Activated B cell treated with CpG ODN at 0.5 μM for 24 hours (primary cell): ENCODE measurements around the gene PCGF1. TPM values are rescaled to one million over a fixed set of nuclear protein-coding genes. Genes with fewer than 3 reads are reported as not detected.

Experiments used
- ATAC-seq: fragments of 200-7000 bp; cut with Tn5 transposase; one replicate; pipeline ENCODE4 v1.10.0; 2021; ENCODE audit warnings: low read depth, mild to moderate bottlenecking, moderate library complexity
- CTCF ChIA-PET: fragments of 350-600 bp; sonication (Branson Sonifier 250); formaldehyde crosslinking; loops from one replicate; lab custom pipeline; 2021; ENCODE audit warnings: antibody characterized with exemption; lab: Charles Lee
- POLR2A ChIA-PET: fragments of 350-600 bp; sonication (Branson Sonifier 250); formaldehyde crosslinking; loops from one replicate; lab custom pipeline; 2021; ENCODE audit warnings: antibody characterized with exemption; lab: Charles Lee
- DNase-seq: peaks from one replicate; pipeline ENCODE4 v3.0.0; 2022
- H3K27ac Mint-ChIP-seq: one replicate; pipeline ENCODE4 v1.8.0; 2020; ENCODE audit warnings: mixed read lengths
- H3K27me3 Mint-ChIP-seq: one replicate; pipeline ENCODE4 v1.8.0; 2021; ENCODE audit warnings: mixed read lengths
- H3K36me3 Mint-ChIP-seq: one replicate; pipeline ENCODE4 v1.8.0; 2021; ENCODE audit warnings: low read depth, mixed read lengths
- H3K4me1 Mint-ChIP-seq: one replicate; pipeline ENCODE4 v1.8.0; 2021; ENCODE audit warnings: mixed read lengths
- H3K4me3 Mint-ChIP-seq: one replicate; pipeline ENCODE4 v1.8.0; 2020; ENCODE audit warnings: mild to moderate bottlenecking, mixed read lengths
- H3K9me3 Mint-ChIP-seq: one replicate; pipeline ENCODE4 v1.8.0; 2020; ENCODE audit warnings: mixed read lengths
- intact Hi-C: fragments of 100-400 bp; cut with micrococcal nuclease; formaldehyde crosslinking; loops from one replicate; pipeline ENCODE4 v1.15.1; 2024
- total RNA-seq: library from RNA; stranded (reverse); gene quantifications from 2 replicates; pipeline ENCODE4 v1.2.3, GENCODE V29; 2022
- TF ChIP-seq, protein P1 (sequence below): fragments of 200-600 bp; IDR thresholded peaks from one replicate; pipeline ENCODE4 v1.8.0; 2022; ENCODE audit warnings: antibody characterized with exemption, mild to moderate bottlenecking

Gene PCGF1
- total RNA-seq, 1 donor from 2014 or later: 34.7 TPM

DNA sequence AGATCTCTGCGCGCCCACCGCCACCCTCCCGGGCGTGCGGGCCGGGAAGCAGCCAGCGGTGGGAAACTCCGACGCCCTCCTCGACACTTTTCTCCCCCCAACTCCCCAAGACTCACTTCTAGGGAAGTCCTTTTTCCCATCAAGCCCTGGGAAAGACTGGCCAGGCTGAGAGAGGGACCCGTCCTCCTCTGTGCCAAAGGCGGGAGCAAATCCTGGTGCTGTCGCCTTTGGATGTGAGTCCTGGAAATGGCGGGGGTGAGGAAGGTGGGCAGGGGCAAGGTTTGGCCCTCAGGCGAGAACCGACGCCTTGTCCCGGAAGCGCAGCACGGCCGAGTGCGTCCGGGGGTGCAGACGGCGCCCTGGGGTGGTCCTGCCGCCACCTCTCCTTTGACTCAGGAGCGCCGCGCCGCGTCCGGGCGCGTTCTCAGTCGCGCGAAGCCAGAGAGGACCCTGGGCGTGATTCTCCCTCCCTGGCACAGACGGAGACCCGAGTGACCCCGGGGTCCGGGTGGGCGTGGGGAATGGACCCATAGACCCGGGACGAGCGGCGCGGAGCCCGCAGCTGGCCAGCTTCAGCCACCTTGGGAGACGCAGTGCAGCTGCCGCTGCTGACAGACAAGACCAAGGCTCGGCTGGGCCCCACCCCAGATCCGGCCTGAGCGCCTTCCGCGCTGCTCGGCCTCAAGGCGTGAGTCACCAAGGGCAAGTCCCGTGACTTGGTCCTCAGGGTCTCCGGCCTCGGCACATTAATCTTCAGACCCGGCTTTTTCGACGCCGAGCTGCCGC lies 4.6 kb downstream of the PCGF1 start:
- intact Hi-C loops: loop anchor here (1.0 to 10.0 kb wide), 5 partner anchors 20 to 332 kb away; partner anchors contain the start of genes C2orf81, HK2, SEMA4F and TTC31
- DNase-seq (peak; percentile 67), ATAC-seq (peak; percentile 39)
- TF ChIP-seq, protein P1, sequence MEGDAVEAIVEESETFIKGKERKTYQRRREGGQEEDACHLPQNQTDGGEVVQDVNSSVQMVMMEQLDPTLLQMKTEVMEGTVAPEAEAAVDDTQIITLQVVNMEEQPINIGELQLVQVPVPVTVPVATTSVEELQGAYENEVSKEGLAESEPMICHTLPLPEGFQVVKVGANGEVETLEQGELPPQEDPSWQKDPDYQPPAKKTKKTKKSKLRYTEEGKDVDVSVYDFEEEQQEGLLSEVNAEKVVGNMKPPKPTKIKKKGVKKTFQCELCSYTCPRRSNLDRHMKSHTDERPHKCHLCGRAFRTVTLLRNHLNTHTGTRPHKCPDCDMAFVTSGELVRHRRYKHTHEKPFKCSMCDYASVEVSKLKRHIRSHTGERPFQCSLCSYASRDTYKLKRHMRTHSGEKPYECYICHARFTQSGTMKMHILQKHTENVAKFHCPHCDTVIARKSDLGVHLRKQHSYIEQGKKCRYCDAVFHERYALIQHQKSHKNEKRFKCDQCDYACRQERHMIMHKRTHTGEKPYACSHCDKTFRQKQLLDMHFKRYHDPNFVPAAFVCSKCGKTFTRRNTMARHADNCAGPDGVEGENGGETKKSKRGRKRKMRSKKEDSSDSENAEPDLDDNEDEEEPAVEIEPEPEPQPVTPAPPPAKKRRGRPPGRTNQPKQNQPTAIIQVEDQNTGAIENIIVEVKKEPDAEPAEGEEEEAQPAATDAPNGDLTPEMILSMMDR: no peak
- POLR2A ChIA-PET: interaction anchor here (0.7 to 2.8 kb wide), 9 partner anchors 12 to 82 kb away, joined by 3 to 35 read pairs (median 5); partner anchors contain the start of genes AUP1, CCDC142, HTRA2 and MRPL53
- Mint-ChIP-seq H3K36me3 (peaks cover 33% of the 10 kb centered on the region), H3K27ac (peak overlapping the region; percentile 63), H3K4me1 (peaks cover 70% of the 10 kb centered on the region), H3K27me3 (peaks cover 38% of the 10 kb centered on the region), H3K4me3 (peak overlapping the region; percentile 81), H3K9me3 (no peaks in the 10 kb centered on the region)
- CTCF ChIA-PET: interaction anchor here (0.7 to 2.5 kb wide), 6 partner anchors 17 to 86 kb away, joined by 3 to 12 read pairs (median 4); partner anchors contain the start of genes CCDC142 and TTC31

DNA sequence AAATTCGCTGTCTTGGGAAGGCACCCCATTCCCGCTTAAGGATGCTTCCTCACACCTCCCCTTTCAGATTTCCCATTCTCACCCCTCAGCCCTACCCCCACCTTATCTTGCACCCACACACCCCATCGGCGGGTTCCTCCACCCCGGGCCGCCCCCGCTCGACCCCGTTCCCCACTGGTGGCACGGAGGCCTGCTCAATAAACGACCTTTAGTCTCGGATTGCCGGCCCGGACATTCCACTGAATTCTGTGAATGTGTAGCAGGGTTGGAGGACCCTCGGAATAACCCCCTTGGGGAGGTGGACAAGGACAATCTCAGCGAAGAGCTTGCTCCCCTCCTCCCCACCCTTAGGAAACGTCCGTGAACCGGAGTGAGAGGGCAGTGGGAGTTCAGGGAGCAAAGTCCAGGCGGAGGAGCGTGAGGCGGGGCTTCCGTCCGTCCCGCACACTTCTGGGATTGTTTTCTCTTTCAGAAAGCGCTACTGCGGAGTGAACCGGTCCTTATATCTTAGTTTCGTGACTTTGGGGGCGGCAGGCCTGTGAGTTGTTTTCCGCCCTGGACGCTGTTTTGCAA lies 5.3 kb downstream of the PCGF1 start:
- TF ChIP-seq, protein P1: no peak
- POLR2A ChIA-PET: interaction anchor here (1.1 to 2.3 kb wide), 3 partner anchors 10 to 27 kb away, joined by 3 to 10 read pairs (median 4); partner anchors contain the start of genes AUP1 and HTRA2
- intact Hi-C loops: loop anchor here (10.0 kb wide), 2 partner anchors 153 to 333 kb away; partner anchors contain the start of genes HK2 and SEMA4F

DNA sequence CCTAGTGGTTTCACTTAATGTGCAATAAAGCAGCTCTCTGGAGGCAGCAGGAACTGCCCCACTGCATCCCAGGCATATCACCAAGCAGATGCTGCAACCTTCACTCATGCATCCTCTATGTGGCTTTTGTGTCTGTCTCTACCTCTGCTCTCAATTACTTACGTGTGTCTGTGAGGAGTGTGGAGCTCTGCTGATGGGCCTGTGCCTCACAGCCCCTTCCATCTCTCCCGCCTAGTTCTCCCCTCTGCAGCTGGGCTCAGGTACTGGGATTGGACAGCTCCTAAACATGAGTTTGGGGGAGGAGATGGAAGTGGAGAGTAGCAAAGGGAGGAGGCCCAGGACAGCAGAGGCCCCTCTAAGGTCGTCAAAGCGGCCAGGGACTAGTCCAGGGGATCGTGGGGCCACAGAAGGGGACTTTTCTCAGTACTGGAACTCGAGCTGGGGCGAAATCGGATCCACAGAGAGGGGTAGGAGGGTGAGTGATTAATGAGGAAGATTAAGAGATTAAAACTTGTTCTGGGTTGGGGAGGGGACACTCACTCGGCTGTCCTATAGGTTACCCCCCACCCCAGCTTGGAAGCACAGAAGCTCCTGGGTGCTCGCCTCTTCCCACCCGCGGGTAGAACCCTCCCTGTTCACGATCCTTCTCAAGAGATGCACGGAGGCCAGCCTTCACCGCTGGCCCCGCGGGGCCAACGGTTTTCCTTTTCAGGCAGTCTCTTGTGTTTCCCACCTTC lies 6.0 kb downstream of the PCGF1 start:
- intact Hi-C loops: loop anchor here (10.0 kb wide), 2 partner anchors 153 to 333 kb away; partner anchors contain the start of genes HK2 and SEMA4F
- TF ChIP-seq, protein P1: no peak
- no peak for DNase-seq
- ATAC-seq: no peak
- no peaks in the 10 kb centered on the region for H3K9me3 Mint-ChIP-seq
- ChIA-PET CTCF (interaction anchor here (1.1 to 1.4 kb wide), 3 partner anchors 28 to 89 kb away, joined by 3 to 4 read pairs (median 3); partner anchors contain the start of genes AUP1 and HTRA2), POLR2A (interaction anchor here (0.6 to 2.3 kb wide), 6 partner anchors 11 to 96 kb away, joined by 3 to 10 read pairs (median 4); partner anchors contain the start of genes AUP1, CCDC142, HTRA2 and MRPL53)
- peaks cover 22% of the 10 kb centered on the region for H3K36me3 Mint-ChIP-seq
- peaks cover 38% of the 10 kb centered on the region for H3K27me3 Mint-ChIP-seq
- H3K4me3 Mint-ChIP-seq: peak overlapping the region; percentile 81
- peaks cover 62% of the 10 kb centered on the region for H3K4me1 Mint-ChIP-seq
- no peak overlapping the region for H3K27ac Mint-ChIP-seq

More for the DNA sequence above, 5.3 kb downstream of the PCGF1 start:
- DNase-seq (no peak), ATAC-seq (no peak)
- peak overlapping the region; percentile 81 for H3K4me3 Mint-ChIP-seq
- peaks cover 27% of the 10 kb centered on the region for H3K36me3 Mint-ChIP-seq
- H3K27me3 Mint-ChIP-seq: peaks cover 38% of the 10 kb centered on the region
- no peaks in the 10 kb centered on the region for H3K9me3 Mint-ChIP-seq
- H3K4me1 Mint-ChIP-seq: peaks cover 69% of the 10 kb centered on the region
- H3K27ac Mint-ChIP-seq: peak overlapping the region; percentile 61
- CTCF ChIA-PET: no interaction called here

DNA sequence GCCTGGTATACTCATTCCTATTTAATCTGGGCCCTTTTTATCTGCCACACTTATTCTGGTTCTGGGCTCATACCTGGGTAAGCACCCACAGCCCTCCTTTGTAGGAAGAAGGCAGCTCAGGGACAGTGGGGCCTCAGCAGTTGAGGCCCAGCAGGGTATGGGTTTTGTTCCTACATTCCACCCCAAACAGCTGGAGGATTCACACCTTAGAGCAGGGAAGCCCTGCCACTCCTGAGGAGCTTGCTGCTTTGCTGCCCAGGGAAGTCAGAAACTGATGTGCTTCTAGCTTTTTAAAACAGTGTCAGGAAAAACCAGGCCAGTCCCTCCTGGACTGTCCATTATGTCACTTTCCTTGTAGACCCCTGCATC lies 6.9 kb downstream of the PCGF1 start:
- DNase-seq (no peak), ATAC-seq (no peak)
- Mint-ChIP-seq H3K4me3 (no peak overlapping the region), H3K4me1 (peaks cover 59% of the 10 kb centered on the region), H3K36me3 (peaks cover 19% of the 10 kb centered on the region), H3K27ac (no peak overlapping the region), H3K27me3 (peaks cover 38% of the 10 kb centered on the region), H3K9me3 (no peaks in the 10 kb centered on the region)
- ChIA-PET POLR2A (interaction anchor here (0.7 to 2.5 kb wide), 8 partner anchors 8 to 87 kb away, joined by 3 to 11 read pairs (median 4); partner anchors contain the start of genes AUP1, CCDC142, HTRA2 and MRPL53), CTCF (interaction anchor here (1.1 to 1.5 kb wide), 4 partner anchors 29 to 90 kb away, joined by 3 to 5 read pairs (median 4); partner anchors contain the start of genes AUP1 and HTRA2)
- TF ChIP-seq, protein P1: no peak
- intact Hi-C loops: loop anchor here (10.0 kb wide), 2 partner anchors 154 to 334 kb away; partner anchors contain the start of genes HK2 and SEMA4F
